GM12874 (cell line): ENCODE measurements around the gene INSM1.

ENCODE experiments used
- CTCF ChIP-seq: IDR thresholded peaks from 2 replicates; pipeline ENCODE4 v1.5.1; 2011; ENCODE audit warnings: low read depth, mild to moderate bottlenecking, control low read depth, low read length, moderate library complexity; ENCODE audit not compliant: insufficient read depth

INSM1 gene

GRCh38 chr20:20395903-20396568 is 28.1 kb downstream of the INSM1 start:
- no peak for TF ChIP-seq CTCF

- no peak for TF ChIP-seq CTCF
Observed at GRCh38 chr20:20396794-20397193, 28.9 kb downstream of the INSM1 start.

GRCh38 chr20:20398123-20398522 is 30.2 kb downstream of the INSM1 start:
- no peak for TF ChIP-seq CTCF

GRCh38 chr20:20399531-20400500 is 31.9 kb downstream of the INSM1 start:
- TF ChIP-seq CTCF, result no peak

- TF ChIP-seq CTCF, result no peak
Observed at GRCh38 chr20:20401991-20402390, 34.1 kb downstream of the INSM1 start.

GRCh38 chr20:20404633-20405032 is 36.7 kb downstream of the INSM1 start:
- no peak for TF ChIP-seq CTCF

- no peak for TF ChIP-seq CTCF
Observed at GRCh38 chr20:20405623-20406022, 37.7 kb downstream of the INSM1 start.
